Epithelial cell of esophagus (primary cell): ENCODE measurements around the gene INHBB.

Experiments used
- DNase-seq: peaks from one replicate; pipeline ENCODE4 v3.0.0; 2010; ENCODE audit warnings: low read depth
- H3K4me3 ChIP-seq: 2 replicates; pipeline ENCODE4 v1.5.1; 2011; ENCODE audit warnings: mild to moderate bottlenecking, low read length, control low read depth
- TF ChIP-seq, protein P1 (sequence below): IDR thresholded peaks from 2 replicates; pipeline ENCODE4 v1.5.1; 2011; ENCODE audit warnings: low read depth, mild to moderate bottlenecking, low read length, control low read depth, inconsistent platforms; ENCODE audit not compliant: insufficient read depth; ENCODE audit errors: missing control alignments

INHBB gene

GRCh38 chr2:120391911-120392665 is 46.2 kb downstream of the INHBB start:
- H3K4me3 ChIP-seq, result no peak overlapping the region
- no peak for DNase-seq
- TF ChIP-seq, protein P1, sequence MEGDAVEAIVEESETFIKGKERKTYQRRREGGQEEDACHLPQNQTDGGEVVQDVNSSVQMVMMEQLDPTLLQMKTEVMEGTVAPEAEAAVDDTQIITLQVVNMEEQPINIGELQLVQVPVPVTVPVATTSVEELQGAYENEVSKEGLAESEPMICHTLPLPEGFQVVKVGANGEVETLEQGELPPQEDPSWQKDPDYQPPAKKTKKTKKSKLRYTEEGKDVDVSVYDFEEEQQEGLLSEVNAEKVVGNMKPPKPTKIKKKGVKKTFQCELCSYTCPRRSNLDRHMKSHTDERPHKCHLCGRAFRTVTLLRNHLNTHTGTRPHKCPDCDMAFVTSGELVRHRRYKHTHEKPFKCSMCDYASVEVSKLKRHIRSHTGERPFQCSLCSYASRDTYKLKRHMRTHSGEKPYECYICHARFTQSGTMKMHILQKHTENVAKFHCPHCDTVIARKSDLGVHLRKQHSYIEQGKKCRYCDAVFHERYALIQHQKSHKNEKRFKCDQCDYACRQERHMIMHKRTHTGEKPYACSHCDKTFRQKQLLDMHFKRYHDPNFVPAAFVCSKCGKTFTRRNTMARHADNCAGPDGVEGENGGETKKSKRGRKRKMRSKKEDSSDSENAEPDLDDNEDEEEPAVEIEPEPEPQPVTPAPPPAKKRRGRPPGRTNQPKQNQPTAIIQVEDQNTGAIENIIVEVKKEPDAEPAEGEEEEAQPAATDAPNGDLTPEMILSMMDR, result no peak

- TF ChIP-seq, protein P1, result no peak
Measured at GRCh38 chr2:120392923-120393322, 47.0 kb downstream of the INHBB start.

GRCh38 chr2:120393456-120393855 is 47.5 kb downstream of the INHBB start:
- TF ChIP-seq, protein P1, result no peak
- no peak overlapping the region for H3K4me3 ChIP-seq
- DNase-seq, result no peak

More at GRCh38 chr2:120392923-120393322, 47.0 kb downstream of the INHBB start:
- no peak overlapping the region for H3K4me3 ChIP-seq
- no peak for DNase-seq

DNA sequence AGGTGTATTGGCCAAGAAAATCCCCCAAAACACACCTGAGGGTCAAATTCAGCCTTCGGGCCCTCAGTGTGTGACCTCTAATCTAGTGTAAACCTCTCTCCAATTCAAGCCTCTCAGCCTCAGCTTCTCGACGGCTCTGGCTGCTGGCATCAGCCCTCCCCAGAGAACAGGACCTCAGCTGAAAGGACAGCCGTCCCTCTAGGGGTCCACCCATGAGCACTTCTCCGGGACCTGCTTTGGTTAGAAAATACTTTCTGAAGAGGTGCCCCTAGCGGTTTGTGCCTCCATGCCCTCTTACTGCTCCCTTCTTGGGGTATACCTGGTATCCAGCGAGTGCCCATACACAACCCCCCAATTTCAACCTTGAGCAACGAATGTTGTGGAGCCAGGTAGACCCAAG is 48.8 kb downstream of the INHBB start:
- TF ChIP-seq, protein P1, result no peak
- H3K4me3 ChIP-seq, result no peak overlapping the region
- DNase-seq, result no peak

GRCh38 chr2:120395221-120396012 is 49.5 kb downstream of the INHBB start:
- no peak for DNase-seq
- TF ChIP-seq, protein P1, result no peak
- H3K4me3 ChIP-seq, result no peak overlapping the region

DNA sequence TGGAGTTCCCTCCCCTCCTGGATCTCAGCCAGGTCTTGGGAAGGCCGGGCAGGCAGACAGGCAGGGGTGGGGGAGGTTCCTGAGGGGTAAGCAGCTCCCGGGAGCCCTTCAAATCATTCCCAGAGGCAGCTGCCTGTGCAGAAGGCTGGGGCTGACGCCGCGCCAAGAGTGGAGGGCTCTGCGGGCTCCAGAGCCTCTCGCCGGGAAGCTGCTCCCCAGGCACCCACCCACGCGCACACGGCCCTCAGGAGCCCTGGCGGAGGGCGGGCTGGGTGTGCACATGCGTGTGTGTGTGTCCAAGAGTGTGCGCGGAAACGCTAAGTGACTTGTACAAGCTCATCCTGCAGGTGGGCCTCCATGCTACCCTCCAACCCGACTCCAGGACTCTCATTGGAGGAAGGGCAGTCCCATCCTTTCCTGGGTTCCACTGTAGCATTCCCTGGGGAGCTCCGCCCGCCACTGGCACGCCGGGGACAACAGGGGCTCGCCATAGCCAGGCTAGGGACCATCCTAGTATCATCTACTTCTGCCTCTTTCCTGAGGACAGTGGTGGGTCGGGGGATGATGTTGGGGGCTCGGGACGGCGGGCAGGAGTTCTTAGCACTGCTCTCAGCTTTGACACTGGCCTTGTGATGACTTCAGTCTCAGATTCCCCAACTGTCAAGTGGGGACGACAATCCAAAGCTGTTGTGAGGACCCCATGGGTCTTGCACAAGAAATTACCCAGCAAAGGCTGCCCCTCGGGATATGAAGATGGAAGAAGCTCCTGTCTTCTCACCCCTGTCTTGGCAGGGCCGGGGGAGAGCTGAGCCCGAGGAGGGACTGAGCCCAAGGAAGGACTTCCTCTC is 50.3 kb downstream of the INHBB start:
- H3K4me3 ChIP-seq, result no peak overlapping the region
- TF ChIP-seq, protein P1, result no peak
- no peak for DNase-seq
